IgD-negative memory B cell (primary cell): ENCODE measurements around the gene RUNX2. TPM values are rescaled to one million over a fixed set of nuclear protein-coding genes. Genes with fewer than 3 reads are reported as not detected.

ENCODE experiments used
- H3K27ac Mint-ChIP-seq, 3 donors: one replicate each; pipeline ENCODE4 v1.8.0; 2020 to 2022; ENCODE audit warnings: mild to moderate bottlenecking in 3 of 3, mixed read lengths in 3 of 3, moderate library complexity in 1 of 3
- H3K27me3 Mint-ChIP-seq: one replicate; pipeline ENCODE4 v1.8.0; 2021; ENCODE audit warnings: mixed read lengths
- H3K36me3 Mint-ChIP-seq: one replicate; pipeline ENCODE4 v1.8.0; 2020; ENCODE audit warnings: mild to moderate bottlenecking, mixed read lengths
- H3K4me1 Mint-ChIP-seq, 3 donors: one replicate each; pipeline ENCODE4 v1.8.0; 2020 to 2022; ENCODE audit warnings: mixed read lengths in 3 of 3, mild to moderate bottlenecking in 1 of 3
- H3K4me3 Mint-ChIP-seq, 4 donors: one replicate each; pipeline ENCODE4 v1.8.0; 2020 to 2022; ENCODE audit warnings: mild to moderate bottlenecking in 4 of 4, mixed read lengths in 4 of 4, moderate library complexity in 3 of 4
- H3K9me3 Mint-ChIP-seq, 3 donors: one replicate each; pipeline ENCODE4 v1.8.0; 2020 to 2021; ENCODE audit warnings: mixed read lengths in 3 of 3, mild to moderate bottlenecking in 1 of 3
- polyA plus RNA-seq: library from polyadenylated mRNA; unstranded; fragments of 300-500 nt; fragmentation: Illumina TruSeq; gene quantifications from one replicate; pipeline ENCODE4 v1.2.3, GENCODE V29; 2021

RUNX2 gene
- polyA plus RNA-seq, 1 donor from 2014 or later = 2.9 TPM

DNA sequence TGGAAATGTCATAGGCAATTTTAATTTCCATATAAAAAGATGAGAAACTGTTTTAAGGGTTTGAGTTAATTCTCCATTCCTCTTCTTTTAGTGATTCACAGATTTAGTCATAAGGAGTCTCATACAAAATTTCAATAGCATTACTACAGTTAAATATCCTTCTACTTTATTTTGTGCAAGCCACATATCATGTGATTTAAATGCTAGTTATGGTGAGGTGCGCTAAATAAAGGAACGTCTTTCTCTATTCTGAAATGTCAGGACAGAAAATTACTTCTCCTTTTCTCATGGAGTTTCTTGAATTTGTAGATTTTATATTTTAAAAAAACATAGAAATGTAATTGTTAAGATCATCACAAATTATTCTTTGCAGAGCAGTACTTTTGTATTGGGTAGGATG, 99.6 kb downstream of the RUNX2 start:
- Mint-ChIP-seq H3K9me3 (peaks cover 0 to 2% (median 0%) of the 10 kb centered on the region in 3 donors), H3K4me1 (peaks cover 12 to 23% (median 22%) of the 10 kb centered on the region in 3 donors), H3K4me3 (peak overlapping the region in 1 of 4 donors; percentile 17)

DNA sequence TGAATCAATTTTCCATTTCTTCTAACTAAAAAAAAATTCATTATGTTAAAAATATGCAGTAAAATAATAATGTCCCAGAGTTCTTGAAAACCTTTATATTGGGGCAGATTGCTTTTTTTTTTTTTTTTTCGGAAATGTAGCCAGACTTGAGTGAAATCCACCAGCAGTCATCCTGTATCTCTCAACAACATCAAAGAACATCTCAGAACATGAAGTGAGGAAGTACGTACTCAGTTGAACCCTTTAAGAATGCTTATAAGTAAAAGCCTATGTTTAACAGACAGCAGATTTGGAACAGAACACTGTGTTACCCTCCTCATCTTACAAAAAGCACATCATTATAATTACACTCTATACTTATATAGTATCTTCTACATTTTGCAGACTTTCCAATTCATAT, 100.6 kb downstream of the RUNX2 start:
- H3K27me3 Mint-ChIP-seq = peaks cover 23% of the 10 kb centered on the region
- H3K27ac Mint-ChIP-seq = peak overlapping the region in 1 of 3 donors; percentile 78
- H3K9me3 Mint-ChIP-seq = no peaks in the 10 kb centered on the region
- peaks cover 12 to 22% (median 22%) of the 10 kb centered on the region in 3 donors for H3K4me1 Mint-ChIP-seq
- peak overlapping the region in 1 of 4 donors; percentile 42 for H3K4me3 Mint-ChIP-seq
- H3K36me3 Mint-ChIP-seq = no peaks in the 10 kb centered on the region

More for the DNA sequence above, 99.6 kb downstream of the RUNX2 start:
- Mint-ChIP-seq H3K27me3 (peaks cover 26% of the 10 kb centered on the region), H3K36me3 (no peaks in the 10 kb centered on the region), H3K27ac (peak overlapping the region in 2 of 3 donors; percentile 42 to 78)

DNA sequence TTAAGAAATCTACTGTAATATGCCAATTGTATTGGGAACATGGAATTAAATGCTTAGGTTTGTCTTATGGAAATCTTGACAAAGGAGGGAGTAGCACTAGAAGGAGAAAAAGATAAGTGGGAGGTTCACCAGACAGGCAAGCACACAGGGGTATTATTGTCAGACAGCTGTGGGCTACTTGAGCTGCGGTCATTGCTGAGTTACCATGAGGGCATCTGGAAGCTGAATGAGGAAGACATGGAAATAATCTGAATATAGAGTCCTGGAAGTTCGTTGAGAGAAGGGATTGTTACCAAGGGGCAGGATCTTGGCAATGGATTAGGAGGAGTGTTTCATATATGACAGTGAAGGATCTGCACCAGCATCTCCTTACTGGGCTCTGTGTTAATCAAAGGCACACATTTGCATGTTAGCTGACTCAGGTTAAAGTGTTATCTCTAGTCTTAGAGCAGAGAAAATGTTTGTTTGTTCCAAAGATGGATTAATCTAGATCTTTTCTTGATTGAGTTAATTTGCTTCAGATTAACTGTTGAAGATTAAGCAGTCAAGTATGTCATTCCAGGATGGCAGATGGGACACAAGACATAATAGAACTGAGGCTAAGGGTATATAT, 102.6 kb downstream of the RUNX2 start:
- H3K27me3 Mint-ChIP-seq = peaks cover 11% of the 10 kb centered on the region
- peak overlapping the region in 1 of 3 donors; percentile 84 for H3K27ac Mint-ChIP-seq
- H3K9me3 Mint-ChIP-seq = no peaks in the 10 kb centered on the region
- no peaks in the 10 kb centered on the region for H3K36me3 Mint-ChIP-seq
- no peak overlapping the region for H3K4me3 Mint-ChIP-seq
- H3K4me1 Mint-ChIP-seq = peaks cover 12 to 17% (median 13%) of the 10 kb centered on the region in 3 donors

GRCh38 chr6:45431317-45432065, 103.4 kb downstream of the RUNX2 start:
- H3K9me3 Mint-ChIP-seq = no peaks in the 10 kb centered on the region
- peaks cover 11% of the 10 kb centered on the region for H3K27me3 Mint-ChIP-seq
- H3K27ac Mint-ChIP-seq = no peak overlapping the region
- H3K4me1 Mint-ChIP-seq = peaks cover 12 to 17% (median 13%) of the 10 kb centered on the region in 3 donors
- H3K4me3 Mint-ChIP-seq = peak overlapping the region in 2 of 4 donors; percentile 35 to 85
- no peaks in the 10 kb centered on the region for H3K36me3 Mint-ChIP-seq

- no peaks in the 10 kb centered on the region for H3K36me3 Mint-ChIP-seq
- peaks cover 11% of the 10 kb centered on the region for H3K27me3 Mint-ChIP-seq
- H3K27ac Mint-ChIP-seq = no peak overlapping the region
- no peaks in the 10 kb centered on the region for H3K9me3 Mint-ChIP-seq
- H3K4me1 Mint-ChIP-seq = peaks cover 12 to 19% (median 17%) of the 10 kb centered on the region in 3 donors
- no peak overlapping the region for H3K4me3 Mint-ChIP-seq
Measured at GRCh38 chr6:45432977-45433376, 104.8 kb downstream of the RUNX2 start.

DNA sequence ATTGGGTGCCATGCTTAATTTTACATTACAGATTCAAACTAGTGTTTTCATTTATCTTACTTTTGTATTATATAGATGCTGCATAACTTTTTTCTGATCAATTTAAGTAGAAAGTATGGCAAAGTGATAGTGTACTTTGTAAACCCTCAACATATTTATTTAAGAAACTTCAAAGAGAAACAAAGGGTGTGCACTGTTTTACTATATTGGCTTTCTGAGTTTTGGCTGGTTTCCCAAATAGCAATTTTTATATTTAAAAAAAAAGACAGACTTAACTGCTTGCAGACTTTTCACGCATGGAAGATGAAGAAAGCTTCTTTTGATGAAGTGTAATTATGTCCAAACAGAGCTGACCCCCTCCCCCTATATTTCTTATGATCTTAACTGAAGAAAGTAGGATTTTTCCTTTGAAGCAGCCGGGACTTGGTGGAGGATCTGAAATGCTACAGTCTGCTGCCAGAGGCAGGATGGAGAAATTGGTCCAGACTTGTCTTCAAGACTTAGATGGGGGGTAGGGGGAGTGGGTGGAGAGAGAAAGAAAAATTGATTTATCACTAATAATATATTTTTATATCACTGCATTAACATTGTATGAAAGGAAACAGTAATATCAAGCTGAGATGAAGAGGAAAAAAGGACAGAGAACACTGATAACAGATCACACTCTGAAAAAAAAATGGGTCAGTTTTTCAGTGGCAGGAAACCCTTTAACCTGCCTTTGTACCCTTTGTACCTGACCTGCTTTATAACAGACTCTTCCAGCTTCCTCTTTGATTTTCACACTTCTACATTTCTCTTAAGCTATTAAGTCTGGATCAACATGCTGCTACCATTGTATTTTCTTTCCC, 105.6 kb downstream of the RUNX2 start:
- Mint-ChIP-seq H3K4me3 (no peak overlapping the region), H3K27me3 (peaks cover 10% of the 10 kb centered on the region), H3K36me3 (no peaks in the 10 kb centered on the region), H3K27ac (no peak overlapping the region), H3K9me3 (no peaks in the 10 kb centered on the region), H3K4me1 (peaks cover 11 to 19% (median 11%) of the 10 kb centered on the region in 3 donors)

DNA sequence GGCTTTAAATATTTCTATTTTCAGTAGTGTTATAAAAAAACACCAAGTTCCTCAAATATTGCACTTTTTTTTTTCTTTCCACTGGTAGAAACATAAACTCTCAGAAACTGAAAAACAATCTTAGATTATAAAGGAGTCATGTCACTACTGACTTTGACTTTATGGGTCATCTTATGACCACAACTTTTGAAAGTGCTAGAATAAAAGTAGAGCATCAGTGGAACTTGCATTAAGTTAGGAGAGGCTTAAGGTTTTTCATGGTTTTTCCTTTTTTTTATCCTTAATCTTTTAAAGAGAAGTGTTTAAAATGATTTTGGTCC, 106.2 kb downstream of the RUNX2 start:
- H3K27me3 Mint-ChIP-seq = peaks cover 10% of the 10 kb centered on the region
- H3K4me1 Mint-ChIP-seq = peaks cover 5 to 19% (median 10%) of the 10 kb centered on the region in 3 donors
- no peak overlapping the region for H3K27ac Mint-ChIP-seq
- H3K36me3 Mint-ChIP-seq = no peaks in the 10 kb centered on the region
- H3K4me3 Mint-ChIP-seq = no peak overlapping the region
- H3K9me3 Mint-ChIP-seq = no peaks in the 10 kb centered on the region

DNA sequence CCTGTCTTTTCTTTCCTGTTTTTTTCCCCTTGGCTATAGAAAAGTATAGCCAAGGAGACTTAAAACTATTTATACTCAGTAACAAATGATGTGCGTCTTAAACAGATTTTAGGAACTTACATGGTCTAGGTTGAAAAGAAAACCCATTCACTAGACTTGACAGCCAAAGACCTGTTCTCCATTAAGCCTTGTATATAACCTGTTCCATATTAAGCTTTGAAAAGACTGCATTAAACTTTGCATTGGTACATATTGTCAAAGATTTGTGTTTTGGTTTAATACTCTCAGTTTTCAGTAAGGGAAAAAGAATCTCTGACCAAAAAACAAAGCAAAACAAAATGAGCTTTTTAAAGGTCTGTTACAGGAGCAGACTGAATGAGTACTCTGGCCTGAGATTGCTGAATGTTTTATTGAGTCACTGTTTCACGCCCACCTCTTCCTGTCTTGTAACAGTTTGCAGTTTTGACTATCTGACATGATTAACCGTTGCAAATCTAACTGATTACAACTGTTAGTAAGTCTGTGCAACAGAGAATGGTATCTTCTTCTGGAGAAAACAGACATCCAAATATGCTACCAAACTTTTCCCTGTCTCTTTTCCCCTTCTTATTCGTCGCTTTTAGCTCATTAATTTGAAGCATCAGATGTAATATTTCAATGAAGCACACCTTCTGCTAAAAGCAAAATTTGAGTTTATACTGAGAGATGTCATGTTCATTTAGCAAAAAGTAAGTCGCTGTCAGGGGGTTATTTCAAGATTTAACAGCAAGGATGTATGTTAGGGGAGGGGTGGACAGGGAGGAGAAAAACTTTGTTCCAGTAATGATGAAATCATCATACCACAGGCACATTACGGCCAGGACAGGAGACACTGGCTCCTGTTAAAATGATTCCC, 108.7 kb downstream of the RUNX2 start:
- peak overlapping the region in 1 of 4 donors; percentile 43 for H3K4me3 Mint-ChIP-seq
- peaks cover 4 to 7% (median 4%) of the 10 kb centered on the region in 3 donors for H3K4me1 Mint-ChIP-seq
- peaks cover 9% of the 10 kb centered on the region for H3K27me3 Mint-ChIP-seq
- no peaks in the 10 kb centered on the region for H3K9me3 Mint-ChIP-seq
- no peak overlapping the region for H3K27ac Mint-ChIP-seq
- H3K36me3 Mint-ChIP-seq = peaks cover 2% of the 10 kb centered on the region

DNA sequence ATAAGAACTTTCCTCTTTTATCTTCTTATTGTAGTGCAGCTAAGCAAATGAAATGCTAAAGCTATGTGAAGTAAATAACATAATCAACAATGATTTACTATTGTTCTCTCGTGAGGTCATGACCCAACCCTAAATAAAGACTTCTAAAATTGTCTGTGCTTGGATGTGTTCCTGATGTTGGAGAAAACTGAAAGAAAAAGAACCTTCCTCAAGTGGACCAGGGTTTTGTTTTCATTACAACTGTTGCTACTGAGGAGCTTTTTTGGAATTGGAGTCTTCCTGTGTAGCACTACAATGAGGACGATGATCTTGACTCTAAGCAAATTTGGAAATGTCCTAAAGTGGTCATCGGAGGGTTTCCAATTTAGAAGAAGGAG, 109.3 kb downstream of the RUNX2 start:
- Mint-ChIP-seq H3K4me1 (peaks cover 0 to 6% (median 4%) of the 10 kb centered on the region in 3 donors), H3K27ac (no peak overlapping the region), H3K27me3 (peaks cover 5% of the 10 kb centered on the region), H3K36me3 (peaks cover 2% of the 10 kb centered on the region), H3K9me3 (no peaks in the 10 kb centered on the region), H3K4me3 (no peak overlapping the region)

- H3K4me1 Mint-ChIP-seq = peaks cover 0 to 6% (median 4%) of the 10 kb centered on the region in 3 donors
- H3K27ac Mint-ChIP-seq = no peak overlapping the region
- H3K36me3 Mint-ChIP-seq = peaks cover 2% of the 10 kb centered on the region
- no peak overlapping the region for H3K4me3 Mint-ChIP-seq
- no peaks in the 10 kb centered on the region for H3K9me3 Mint-ChIP-seq
- H3K27me3 Mint-ChIP-seq = peaks cover 5% of the 10 kb centered on the region
Measured at GRCh38 chr6:45438151-45438550, 110.0 kb downstream of the RUNX2 start.

DNA sequence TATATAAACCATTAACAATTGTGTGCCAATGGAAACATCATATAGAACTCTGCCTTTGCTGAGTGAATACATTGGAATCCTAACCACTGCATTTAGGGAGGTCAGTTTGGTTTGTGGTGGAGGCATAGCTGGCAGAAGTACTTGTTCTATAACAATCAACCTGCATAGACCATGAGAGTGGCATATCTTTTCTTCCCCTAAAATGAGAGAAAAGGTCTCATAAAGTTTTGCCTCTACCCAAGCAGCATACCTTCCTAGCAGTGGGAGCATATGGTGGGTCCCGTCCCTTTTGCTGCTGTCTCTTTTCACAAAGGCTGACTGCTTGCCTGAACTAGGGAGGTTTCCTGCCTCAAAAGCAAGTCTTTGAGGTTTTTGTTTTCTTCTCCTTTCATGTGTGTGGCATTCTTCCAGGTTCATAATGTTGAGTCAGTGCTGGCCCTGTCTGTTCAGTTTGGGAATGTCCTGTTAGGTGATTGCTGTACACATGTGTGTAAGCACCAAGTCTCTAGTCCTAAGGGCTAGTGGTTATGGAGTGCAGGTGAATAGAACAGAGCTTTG, 110.8 kb downstream of the RUNX2 start:
- Mint-ChIP-seq H3K9me3 (no peaks in the 10 kb centered on the region), H3K4me1 (peaks cover 0 to 6% (median 4%) of the 10 kb centered on the region in 3 donors), H3K36me3 (peaks cover 2% of the 10 kb centered on the region), H3K27ac (no peak overlapping the region), H3K4me3 (no peak overlapping the region), H3K27me3 (peaks cover 5% of the 10 kb centered on the region)

- H3K4me1 Mint-ChIP-seq = peaks cover 0 to 4% (median 4%) of the 10 kb centered on the region in 3 donors
- no peaks in the 10 kb centered on the region for H3K9me3 Mint-ChIP-seq
- peak overlapping the region in 1 of 3 donors; percentile 2 for H3K27ac Mint-ChIP-seq
- peaks cover 3% of the 10 kb centered on the region for H3K27me3 Mint-ChIP-seq
- H3K4me3 Mint-ChIP-seq = no peak overlapping the region
- peaks cover 2% of the 10 kb centered on the region for H3K36me3 Mint-ChIP-seq
Measured at GRCh38 chr6:45439459-45439858, 111.3 kb downstream of the RUNX2 start.

DNA sequence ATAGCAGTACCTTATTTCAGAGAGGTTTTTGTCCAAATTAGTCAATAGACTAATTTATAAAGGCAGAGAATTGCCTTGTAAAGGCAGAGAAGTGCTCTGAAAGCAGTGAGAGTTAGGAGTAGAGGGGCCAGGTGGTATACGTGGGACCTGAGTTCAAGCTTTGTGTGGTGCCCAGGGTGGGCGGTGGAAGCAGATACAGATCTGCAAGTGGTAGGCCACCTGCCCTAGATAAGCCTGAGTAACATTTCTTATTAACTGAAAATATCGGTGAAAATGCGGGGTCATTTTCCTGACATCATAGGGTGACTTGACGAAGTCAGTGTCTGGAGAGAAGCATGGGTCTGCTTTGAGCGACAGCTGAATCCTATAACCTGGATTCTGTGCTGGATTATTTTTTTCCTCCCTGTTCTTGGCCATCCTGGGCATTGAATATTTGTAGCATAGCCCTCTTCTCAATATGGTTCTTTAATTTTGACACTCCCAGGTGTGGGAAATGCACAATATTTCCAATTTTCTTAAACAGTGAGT, 111.8 kb downstream of the RUNX2 start:
- H3K4me3 Mint-ChIP-seq = no peak overlapping the region

More for the DNA sequence above, 111.8 kb downstream of the RUNX2 start:
- peaks cover 2% of the 10 kb centered on the region for H3K36me3 Mint-ChIP-seq
- H3K4me1 Mint-ChIP-seq = peaks cover 0 to 4% (median 4%) of the 10 kb centered on the region in 3 donors
- H3K27me3 Mint-ChIP-seq = peaks cover 3% of the 10 kb centered on the region
- H3K9me3 Mint-ChIP-seq = no peaks in the 10 kb centered on the region
- H3K27ac Mint-ChIP-seq = peak overlapping the region in 1 of 3 donors; percentile 2
